GM21423 (cell line): ENCODE results near the gene TMSB4X.
"Not testable (repeated sequence)": the region's sequence is repeated elsewhere in the genome, so short reads cannot be mapped to it uniquely, and the experiment has no call there.

ENCODE experiments used
- ATAC-seq: cut with Tn5 transposase; IDR thresholded peaks from one replicate; pipeline ENCODE4 v1.9.1; 2021; ENCODE audit warnings: mild to moderate bottlenecking, moderate library complexity; ENCODE audit not compliant: unreplicated experiment

Gene TMSB4X

DNA sequence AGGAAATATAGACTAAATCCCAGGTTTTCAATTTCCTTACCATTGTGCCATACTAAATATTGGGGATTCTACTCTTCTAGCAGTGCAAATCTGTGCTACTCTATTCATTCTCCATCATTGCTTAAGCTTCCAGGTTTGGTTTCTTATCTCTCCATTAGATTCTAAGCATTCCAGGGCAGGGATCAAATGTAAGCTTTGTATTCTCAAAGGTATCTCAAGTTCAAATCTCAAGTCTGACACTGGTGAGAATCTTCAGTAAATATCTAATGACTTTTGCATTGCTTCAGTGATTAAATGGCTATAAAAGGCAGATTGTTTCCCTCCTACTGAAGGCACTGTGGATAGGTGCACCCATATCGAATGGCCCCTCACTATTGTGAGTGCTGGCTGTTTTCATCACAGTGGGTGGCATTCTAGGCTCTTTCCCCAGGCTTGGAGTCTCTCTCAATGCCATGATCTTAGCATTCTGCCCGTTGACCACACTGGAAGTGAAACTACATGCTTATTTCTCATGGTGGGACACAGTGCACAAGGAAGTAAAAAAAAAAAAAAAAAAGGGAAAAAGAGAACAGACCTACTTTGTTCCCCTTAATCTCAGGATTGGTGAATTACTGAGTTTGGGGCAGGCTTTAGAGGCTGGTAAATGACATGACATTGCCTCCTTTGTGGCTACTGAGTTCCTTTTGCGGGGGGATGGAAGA is 40.8 kb downstream of the TMSB4X start:
- ATAC-seq = no peak

DNA sequence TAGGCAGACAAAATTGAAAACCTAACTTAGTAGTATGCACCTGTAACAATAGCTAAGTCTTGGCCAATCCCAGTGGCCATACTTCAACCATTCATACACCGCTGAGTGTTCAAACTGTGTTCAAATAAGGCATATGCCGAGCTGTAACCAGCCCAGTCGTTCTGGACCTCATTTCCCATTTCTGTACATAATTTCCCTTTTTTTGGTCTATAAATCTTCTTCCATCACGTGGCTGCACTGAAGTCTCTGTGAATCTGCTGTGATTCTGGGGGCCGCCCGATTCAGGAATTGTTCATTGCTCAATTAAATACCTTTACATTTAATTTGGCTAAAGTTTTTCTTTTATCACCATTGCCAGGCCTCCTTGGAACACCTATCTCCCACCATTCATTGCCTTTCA is 41.8 kb downstream of the TMSB4X start:
- ATAC-seq = not testable (repeated sequence)

- no peak for ATAC-seq
These were observed 48.0 kb downstream of the TMSB4X start for GRCh38 chrX:13022926-13023325.

GRCh38 chrX:13023567-13023966 is 48.7 kb downstream of the TMSB4X start:
- ATAC-seq = no peak

DNA sequence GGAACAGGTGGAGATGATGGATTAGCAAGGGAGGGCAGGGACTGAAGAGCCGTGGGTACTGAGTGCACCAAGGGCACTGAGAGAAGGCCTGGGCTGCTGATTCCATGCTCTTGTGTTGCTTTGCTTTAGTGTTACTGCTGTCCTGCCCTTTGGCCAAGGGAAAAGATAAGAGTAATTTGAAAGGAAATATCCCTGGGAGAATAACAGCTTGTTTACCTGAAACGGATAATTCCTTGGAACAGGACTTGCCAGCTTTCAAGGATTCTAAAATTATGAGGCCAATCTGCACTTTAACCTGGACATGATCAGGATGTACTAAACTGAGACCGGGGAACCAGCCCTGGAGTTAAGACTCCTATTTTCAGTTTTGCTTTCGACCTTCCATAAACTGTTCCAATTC is 49.1 kb downstream of the TMSB4X start:
- no peak for ATAC-seq

GRCh38 chrX:13024986-13025385 is 50.1 kb downstream of the TMSB4X start:
- ATAC-seq = no peak
